ENCODE data around the gene IL13. TPM values are rescaled to one million over a fixed set of nuclear protein-coding genes. Genes with fewer than 3 reads are reported as not detected.

Gene IL13
- total RNA-seq, 1 experiment from 2014 or later, result not detected

GRCh38 chr5:132669966-132670882 lies 12.3 kb downstream of the IL13 start:
- no peak for DNase-seq (ENCODE audit: low read depth)

- DNase-seq (ENCODE audit: low read depth), result no peak
Observed at GRCh38 chr5:132671000-132671399, 13.0 kb downstream of the IL13 start.

- no peak for DNase-seq (ENCODE audit: low read depth)
Observed at GRCh38 chr5:132673488-132673887, 15.5 kb downstream of the IL13 start.

- DNase-seq (ENCODE audit: low read depth), result no peak
Observed at GRCh38 chr5:132673939-132674630, 16.1 kb downstream of the IL13 start, which contains the start of gene IL4. Gene IL4, plus strand, starts transcription at chr5:132673989. Its CDS starts 62 bp downstream, at chr5:132674051.

GRCh38 chr5:132674671-132675506 lies 16.9 kb downstream of the IL13 start:
- DNase-seq (ENCODE audit: low read depth), result peak; percentile 90

GRCh38 chr5:132675936-132676689 lies 18.1 kb downstream of the IL13 start:
- no peak for DNase-seq (ENCODE audit: low read depth)

- DNase-seq (ENCODE audit: low read depth), result peak; percentile 92
Observed at GRCh38 chr5:132677191-132677590, 19.2 kb downstream of the IL13 start.

- DNase-seq (ENCODE audit: low read depth), result no peak
Observed at GRCh38 chr5:132677682-132678400, 19.9 kb downstream of the IL13 start.

- no peak for DNase-seq (ENCODE audit: low read depth)
Observed at GRCh38 chr5:132678735-132679134, 20.8 kb downstream of the IL13 start.

GRCh38 chr5:132679166-132679565 lies 21.2 kb downstream of the IL13 start:
- no peak for DNase-seq (ENCODE audit: low read depth)

GRCh38 chr5:132679717-132680380 lies 21.9 kb downstream of the IL13 start:
- DNase-seq (ENCODE audit: low read depth), result no peak

- no peak for DNase-seq (ENCODE audit: low read depth)
Observed at GRCh38 chr5:132680780-132681475, 23.0 kb downstream of the IL13 start.

- no peak for DNase-seq (ENCODE audit: low read depth)
Observed at GRCh38 chr5:132681476-132681831, 23.5 kb downstream of the IL13 start.

- no peak for DNase-seq (ENCODE audit: low read depth)
Observed at GRCh38 chr5:132681983-132682382, 24.0 kb downstream of the IL13 start.

GRCh38 chr5:132684491-132684890 lies 26.5 kb downstream of the IL13 start:
- DNase-seq (ENCODE audit: low read depth), result no peak

GRCh38 chr5:132684922-132685720 lies 27.1 kb downstream of the IL13 start:
- no peak for DNase-seq (ENCODE audit: low read depth)

GRCh38 chr5:132686193-132686592 lies 28.2 kb downstream of the IL13 start:
- DNase-seq (ENCODE audit: low read depth), result no peak

GRCh38 chr5:132687995-132688394 lies 30.0 kb downstream of the IL13 start:
- DNase-seq (ENCODE audit: low read depth), result no peak

Data from LHCN-M2 (cell line).